Stimulated activated CD8-positive, alpha-beta memory T cell treated with anti-CD3 and anti-CD28 coated beads, Interleukin-4, amount 100 ng/mL, for 24 hours (primary cell): ENCODE measurements around the gene GOLGA2.

Experiments used
- DNase-seq: peaks from one replicate; pipeline ENCODE4 v3.0.0-alpha.2; 2020; ENCODE audit warnings: low read depth

The GOLGA2 gene

GRCh38 chr9:128211186-128211980, 64.4 kb downstream of the GOLGA2 start:
- no peak for DNase-seq

GRCh38 chr9:128208946-128209669, 66.7 kb downstream of the GOLGA2 start:
- no peak for DNase-seq

- no peak for DNase-seq
These were observed 67.4 kb downstream of the GOLGA2 start for GRCh38 chr9:128208386-128208785.

GRCh38 chr9:128206916-128207910, 68.6 kb downstream of the GOLGA2 start:
- no peak for DNase-seq

- no peak for DNase-seq
These were observed 69.3 kb downstream of the GOLGA2 start for GRCh38 chr9:128206484-128206883.
